Measurements from ENCODE around the gene PSPC1.
"Not testable (repeated sequence)": the region's sequence is repeated elsewhere in the genome, so short reads cannot be mapped to it uniquely, and the experiment has no call there.

The PSPC1 gene

DNA sequence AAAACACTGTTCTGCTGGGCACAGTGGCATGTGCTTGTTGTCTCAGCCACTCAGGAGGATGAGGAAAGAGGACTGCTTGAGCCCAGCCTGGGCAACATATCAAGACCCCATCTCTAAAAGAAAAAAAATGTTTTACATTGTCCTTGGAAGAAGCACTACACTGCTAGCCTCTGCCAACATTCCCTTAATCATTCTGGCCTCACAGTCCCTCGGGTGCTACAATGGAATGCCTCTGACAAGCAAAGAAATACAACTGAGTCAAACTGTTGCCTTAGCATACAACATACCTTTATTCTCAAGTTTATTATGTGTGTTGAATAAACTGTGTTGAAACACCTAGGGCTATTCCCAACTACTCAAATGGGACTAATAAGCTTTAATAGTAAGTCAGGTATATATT lies 56.1 kb downstream of the PSPC1 start:
- TF ChIP-seq Cebpa-rat (IDR thresholded peaks at IDR 0.05), result no peak
- H3K27ac ChIP-seq, result no peak overlapping the region
- peaks cover 0 to 27% (median 13%) of the 10 kb centered on the region in 10 experiments; a peak in 12 of 20 replicates for H3K4me1 ChIP-seq
- H3K9me3 ChIP-seq (replicated peaks in 1 of 11), result no peaks in the 10 kb centered on the region
- no peak overlapping the region for H3K9ac ChIP-seq
- no peak overlapping the region for H3K4me3 ChIP-seq
- peaks cover 42 to 97% (median 79%) of the 10 kb centered on the region in 11 experiments; a peak in 21 of 22 replicates for H4K20me1 ChIP-seq
- H3K36me3 ChIP-seq, result peaks cover 91 to 100% (median 98%) of the 10 kb centered on the region in 11 experiments
- no peak overlapping the region for H3K4me2 ChIP-seq
- no peaks in the 10 kb centered on the region for H3K27me3 ChIP-seq

DNA sequence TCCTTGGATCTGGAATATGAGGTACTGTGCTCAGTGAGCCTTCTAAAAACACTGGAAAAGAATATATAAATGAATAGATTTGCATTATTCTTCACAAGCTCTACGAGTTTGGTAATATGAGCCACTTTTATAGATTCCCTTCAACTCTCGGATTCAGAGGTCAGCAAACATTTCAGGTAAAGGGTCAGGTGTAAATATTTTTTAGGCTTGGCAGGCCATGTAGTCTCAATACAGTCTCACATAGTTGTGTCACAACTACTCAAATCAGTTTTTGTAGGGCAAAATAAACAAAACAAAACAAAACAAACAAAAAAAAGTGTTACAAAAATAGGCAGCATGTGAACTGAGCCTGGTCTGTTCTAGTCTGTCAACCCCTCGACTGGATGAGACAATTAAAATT lies 57.4 kb downstream of the PSPC1 start:
- Histone ChIP-seq H3K27me3 (no peaks in the 10 kb centered on the region), H4K20me1 (peaks cover 30 to 94% (median 71%) of the 10 kb centered on the region in 11 experiments), H3K27ac (no peak overlapping the region), H3K4me1 (peaks cover 0 to 15% (median 4%) of the 10 kb centered on the region in 10 experiments; a peak in 12 of 20 replicates), H3K36me3 (peaks cover 87 to 99% (median 92%) of the 10 kb centered on the region in 11 experiments), H3K4me3 (no peak overlapping the region), H3K4me2 (no peak overlapping the region), H3K9ac (no peak overlapping the region), H3K9me3 (replicated peaks in 1 of 11) (no peaks in the 10 kb centered on the region)
- no peak for TF ChIP-seq Cebpa-rat (IDR thresholded peaks at IDR 0.05)

DNA sequence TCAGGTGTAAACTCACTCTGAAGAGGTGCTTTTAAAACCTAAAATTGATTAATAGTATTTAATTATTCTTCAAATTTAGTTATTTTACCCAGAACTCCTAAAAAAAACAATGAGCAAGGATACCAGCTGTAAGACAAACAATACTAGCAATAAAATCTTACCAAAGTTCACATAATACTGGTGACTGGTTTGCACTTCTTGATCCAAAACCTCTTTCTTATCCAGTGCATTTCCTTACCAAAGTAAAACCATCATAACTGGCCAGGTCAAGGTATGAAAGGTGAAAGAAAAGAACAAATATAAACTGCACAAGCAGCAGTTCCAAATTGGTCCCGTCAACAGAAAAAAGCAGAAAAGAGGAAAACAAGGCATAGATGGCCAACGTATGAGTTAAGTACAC lies 62.7 kb downstream of the PSPC1 start:
- H3K9ac ChIP-seq, result no peak overlapping the region
- no peak overlapping the region for H3K4me3 ChIP-seq
- peaks cover 71 to 92% (median 82%) of the 10 kb centered on the region in 11 experiments for H3K36me3 ChIP-seq
- H3K4me2 ChIP-seq, result no peak overlapping the region
- TF ChIP-seq Cebpa-rat (IDR thresholded peaks at IDR 0.05), result no peak
- no peaks in the 10 kb centered on the region for H3K9me3 ChIP-seq (replicated peaks in 1 of 11)
- H3K27me3 ChIP-seq, result no peaks in the 10 kb centered on the region
- no peak overlapping the region for H3K27ac ChIP-seq
- no peaks in the 10 kb centered on the region; a peak in 1 of 20 replicates for H3K4me1 ChIP-seq
- peaks cover 16 to 62% (median 45%) of the 10 kb centered on the region in 11 experiments for H4K20me1 ChIP-seq

DNA sequence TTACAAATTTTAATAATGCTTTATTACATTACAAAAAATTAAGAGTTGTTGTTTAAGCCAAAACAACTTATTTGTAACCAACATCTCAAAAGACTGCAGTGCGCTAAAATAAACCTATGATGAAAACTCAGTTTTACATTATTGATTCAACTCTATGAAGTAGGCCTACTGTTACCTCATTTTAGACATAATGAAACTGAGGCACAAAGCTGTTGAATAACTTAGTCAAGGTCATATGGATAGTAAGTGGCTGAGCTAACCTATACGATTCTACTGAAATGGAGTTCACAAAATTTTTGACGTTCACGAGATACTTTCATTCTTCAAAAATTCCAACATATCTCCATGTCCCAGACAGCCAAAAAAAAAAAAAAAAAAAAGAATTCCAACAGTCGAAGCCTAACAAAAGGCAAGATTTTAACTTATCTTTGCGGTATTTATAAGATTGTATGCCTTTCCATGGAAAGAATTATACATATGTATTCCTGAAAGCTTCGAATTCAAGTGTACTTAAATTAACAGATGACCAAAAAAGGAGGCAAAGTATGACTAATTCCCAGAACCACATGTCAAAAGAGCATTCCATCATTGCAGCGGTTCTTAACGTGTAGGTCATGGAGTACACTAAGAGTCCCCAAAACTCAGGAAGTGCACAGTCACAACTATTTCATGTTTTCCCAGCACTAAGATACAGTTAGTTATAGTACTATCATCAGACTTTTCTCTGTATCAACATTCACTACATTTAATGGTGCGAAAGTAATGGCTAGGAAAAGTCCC lies 69.4 kb downstream of the PSPC1 start:
- Histone ChIP-seq H3K27ac (no peak overlapping the region), H3K4me2 (no peak overlapping the region), H3K9me3 (replicated peaks in 1 of 11) (no peaks in the 10 kb centered on the region), H3K36me3 (peaks cover 45 to 78% (median 60%) of the 10 kb centered on the region in 11 experiments), H3K9ac (no peak overlapping the region), H3K27me3 (no peaks in the 10 kb centered on the region), H4K20me1 (peaks cover 3 to 41% (median 19%) of the 10 kb centered on the region in 11 experiments; a peak in 16 of 22 replicates), H3K4me1 (no peaks in the 10 kb centered on the region), H3K4me3 (no peak overlapping the region)
- no peak for TF ChIP-seq Cebpa-rat (IDR thresholded peaks at IDR 0.05)

DNA sequence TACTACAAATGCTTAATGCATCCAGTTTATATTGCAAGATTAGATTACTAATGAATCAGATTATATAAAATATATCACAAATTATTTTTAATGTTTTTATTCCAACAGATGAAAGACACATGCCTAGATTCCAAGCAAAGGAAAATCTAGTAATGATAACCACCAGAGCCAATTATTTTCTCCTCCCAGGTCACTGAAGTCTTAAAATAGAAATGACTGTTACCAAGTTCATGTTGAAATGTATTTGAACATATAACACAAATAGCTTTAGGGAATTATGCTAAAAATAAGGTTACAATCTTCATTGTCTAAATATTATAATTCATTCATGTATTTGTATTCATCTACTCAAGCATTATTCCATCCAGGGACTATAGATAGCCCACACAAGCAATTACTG lies 73.0 kb downstream of the PSPC1 start:
- H4K20me1 ChIP-seq, result peaks cover 0 to 36% (median 18%) of the 10 kb centered on the region in 11 experiments; a peak in 14 of 22 replicates
- not testable (repeated sequence) for H3K4me2 ChIP-seq; H3K9ac ChIP-seq; H3K9me3 ChIP-seq (replicated peaks in 1 of 11); H3K4me1 ChIP-seq; H3K4me3 ChIP-seq; H3K27me3 ChIP-seq; H3K27ac ChIP-seq
- H3K36me3 ChIP-seq, result peaks cover 18 to 73% (median 42%) of the 10 kb centered on the region in 11 experiments; a peak in 21 of 22 replicates

DNA sequence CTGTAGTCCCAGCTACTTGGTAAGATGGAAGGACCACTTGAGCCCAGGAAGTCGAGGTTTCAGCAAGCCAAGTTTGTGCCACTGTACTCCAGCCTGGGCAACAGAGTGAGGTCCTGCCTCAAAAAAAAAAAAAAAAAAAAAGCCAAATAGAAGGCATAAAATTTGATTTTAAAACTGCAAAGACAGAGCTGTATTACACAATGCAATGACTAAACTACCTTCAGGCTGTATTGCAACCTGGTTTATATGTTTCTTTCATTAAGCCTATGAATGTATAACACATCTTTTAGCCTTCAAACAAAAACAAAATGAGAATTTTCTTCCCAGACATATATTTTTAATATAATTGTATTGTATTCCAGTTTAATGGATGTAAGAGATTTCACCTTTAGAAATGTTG lies 73.7 kb downstream of the PSPC1 start:
- not testable (repeated sequence) for H3K4me2 ChIP-seq; H3K4me3 ChIP-seq; H3K27me3 ChIP-seq; H3K9ac ChIP-seq; H3K9me3 ChIP-seq (replicated peaks in 1 of 11); H3K27ac ChIP-seq; H3K4me1 ChIP-seq
- Histone ChIP-seq H3K36me3 (peaks cover 11 to 73% (median 35%) of the 10 kb centered on the region in 11 experiments; a peak in 21 of 22 replicates), H4K20me1 (peaks cover 0 to 30% (median 12%) of the 10 kb centered on the region in 11 experiments; a peak in 11 of 22 replicates)

DNA sequence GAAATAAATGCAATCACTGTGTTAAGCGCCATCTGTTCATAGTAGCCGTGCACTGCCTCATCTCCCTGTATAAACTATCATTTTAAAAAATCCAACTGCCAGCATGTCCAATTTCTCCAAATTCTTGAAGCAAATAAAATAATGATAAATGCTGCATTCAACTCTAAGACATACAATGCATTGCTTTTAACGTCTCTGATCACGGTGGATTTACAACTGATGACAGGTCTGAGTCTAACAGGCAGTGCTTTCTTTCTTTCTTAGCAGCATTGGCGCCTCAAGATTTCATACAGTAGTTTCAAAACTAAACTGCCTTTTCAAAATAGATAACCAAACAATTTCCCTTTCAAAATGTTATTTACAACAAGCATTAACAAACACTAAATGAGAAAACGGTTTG lies 78.5 kb downstream of the PSPC1 start:
- not testable (repeated sequence) for H3K4me2 ChIP-seq; H3K27me3 ChIP-seq; H3K9me3 ChIP-seq (replicated peaks in 1 of 11); H3K4me3 ChIP-seq; H3K27ac ChIP-seq; H3K9ac ChIP-seq; H3K4me1 ChIP-seq
- Histone ChIP-seq H3K36me3 (peaks cover 9 to 62% (median 23%) of the 10 kb centered on the region in 11 experiments; a peak in 20 of 22 replicates), H4K20me1 (peaks cover 0 to 18% (median 3%) of the 10 kb centered on the region in 11 experiments; a peak in 5 of 22 replicates)

DNA sequence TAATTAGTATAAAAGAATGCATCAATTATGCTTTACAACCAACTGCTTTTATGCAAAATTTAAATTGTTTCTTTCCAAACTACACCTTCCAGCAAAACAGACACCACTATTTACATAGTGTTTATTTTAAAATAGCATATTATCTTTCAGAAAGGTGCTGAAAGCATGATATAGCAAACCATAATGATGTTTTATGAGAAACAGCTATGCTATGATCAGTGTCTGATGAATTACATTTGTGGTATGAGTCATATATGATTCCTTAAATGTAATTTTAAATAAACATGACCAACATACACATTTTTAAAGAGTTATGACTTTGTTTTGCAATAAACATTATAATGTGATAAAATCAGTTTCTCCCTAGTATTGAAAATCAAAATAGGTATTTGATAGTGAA lies 81.1 kb downstream of the PSPC1 start:
- not testable (repeated sequence) for H3K4me2 ChIP-seq; H3K4me1 ChIP-seq; H3K4me3 ChIP-seq; H3K27ac ChIP-seq; H3K27me3 ChIP-seq; H3K9ac ChIP-seq; H3K9me3 ChIP-seq (replicated peaks in 1 of 11)
- Histone ChIP-seq H4K20me1 (peaks cover 0 to 14% (median 0%) of the 10 kb centered on the region in 11 experiments; a peak in 3 of 22 replicates), H3K36me3 (peaks cover 8 to 64% (median 21%) of the 10 kb centered on the region in 11 experiments; a peak in 18 of 22 replicates)

DNA sequence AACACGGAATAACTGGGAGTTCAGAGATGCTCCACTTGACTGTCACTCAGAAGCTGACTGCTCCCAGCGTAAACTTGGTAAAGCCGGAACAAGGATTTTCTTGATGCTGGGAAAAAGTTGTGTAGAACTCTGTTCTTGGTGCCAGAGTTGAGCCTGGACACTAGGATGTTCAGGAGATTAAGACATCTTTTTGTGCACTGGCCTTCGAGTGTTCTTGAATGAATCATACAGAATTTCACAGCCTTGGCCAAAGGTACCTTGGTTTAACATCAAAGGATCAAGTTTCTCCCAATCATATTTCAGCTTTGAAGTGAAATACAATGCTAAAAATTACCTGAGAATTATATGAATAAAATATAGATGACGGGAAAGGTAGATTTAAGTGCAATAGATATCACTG lies 81.8 kb downstream of the PSPC1 start:
- not testable (repeated sequence) for H3K4me2 ChIP-seq; H3K4me1 ChIP-seq; H3K27me3 ChIP-seq; H3K9ac ChIP-seq; H3K9me3 ChIP-seq (replicated peaks in 1 of 11); H3K27ac ChIP-seq; H3K4me3 ChIP-seq
- H3K36me3 ChIP-seq, result peaks cover 8 to 66% (median 20%) of the 10 kb centered on the region in 11 experiments; a peak in 17 of 22 replicates
- H4K20me1 ChIP-seq, result peaks cover 0 to 16% (median 0%) of the 10 kb centered on the region in 11 experiments; a peak in 3 of 22 replicates

DNA sequence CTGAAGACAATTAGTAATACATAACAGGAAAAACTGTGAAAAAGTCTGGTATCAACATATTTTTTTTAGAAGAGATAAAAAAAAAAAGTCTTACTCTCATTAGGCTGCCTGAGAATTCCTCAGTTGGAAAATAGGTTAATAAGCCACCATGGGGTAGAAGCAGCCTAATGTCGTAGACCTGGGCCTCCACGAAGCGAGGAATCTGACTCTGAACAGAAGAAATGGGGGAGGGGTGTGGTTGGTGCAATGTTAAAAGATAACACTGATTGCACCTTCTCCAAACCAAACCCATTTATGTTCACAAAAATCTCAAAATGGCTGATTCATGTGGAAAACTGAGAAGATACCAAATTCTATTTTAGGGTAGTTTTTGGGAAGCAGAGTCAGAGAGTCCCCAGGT lies 86.9 kb downstream of the PSPC1 start:
- TF ChIP-seq Cebpa-rat (IDR thresholded peaks at IDR 0.05), result no peak
- H4K20me1 ChIP-seq, result peaks cover 0 to 24% (median 4%) of the 10 kb centered on the region in 11 experiments; a peak in 7 of 22 replicates
- no peak overlapping the region for H3K4me3 ChIP-seq

More for the DNA sequence above, 86.9 kb downstream of the PSPC1 start:
- Histone ChIP-seq H3K4me1 (no peaks in the 10 kb centered on the region), H3K9ac (no peak overlapping the region), H3K36me3 (peaks cover 33 to 96% (median 51%) of the 10 kb centered on the region in 11 experiments; a peak in 21 of 22 replicates), H3K4me2 (no peak overlapping the region), H3K27ac (no peak overlapping the region), H3K27me3 (no peaks in the 10 kb centered on the region), H3K9me3 (replicated peaks in 1 of 11) (no peaks in the 10 kb centered on the region)

Data from BLaER1 treated with 17β-estradiol and CSF1 and Interleukin-3, amounts not matched to agents 10 nM and 100 nM (cell line).